NCI-H2196 treated with DMSO at 0.1 percent for 48 hours (cell line): ENCODE results near the gene TMEM132D.

Experiments
- DNase-seq: peaks from one replicate; lab custom pipeline; 2025; ENCODE audit not compliant: unreplicated experiment; lab: John Stamatoyannopoulos, UW

TMEM132D gene

GRCh38 chr12:129276361-129277060, 627.3 kb downstream of the TMEM132D start:
- DNase-seq, result no peak

- no peak for DNase-seq
Observed at GRCh38 chr12:129269756-129270495, 633.9 kb downstream of the TMEM132D start.

- DNase-seq, result no peak
Observed at GRCh38 chr12:129258781-129259318, 645.0 kb downstream of the TMEM132D start.

- DNase-seq, result no peak
Observed at GRCh38 chr12:129257524-129257923, 646.3 kb downstream of the TMEM132D start.

- DNase-seq, result no peak
Observed at GRCh38 chr12:129246630-129247029, 657.2 kb downstream of the TMEM132D start.

GRCh38 chr12:129245769-129246168, 658.1 kb downstream of the TMEM132D start:
- DNase-seq, result no peak

GRCh38 chr12:129241852-129242251, 662.0 kb downstream of the TMEM132D start:
- DNase-seq, result no peak

GRCh38 chr12:129237881-129238280, 665.9 kb downstream of the TMEM132D start:
- DNase-seq, result no peak

GRCh38 chr12:129234209-129234608, 669.6 kb downstream of the TMEM132D start:
- no peak for DNase-seq

GRCh38 chr12:129231491-129231890, 672.3 kb downstream of the TMEM132D start:
- DNase-seq, result no peak

GRCh38 chr12:129230995-129231394, 672.8 kb downstream of the TMEM132D start:
- no peak for DNase-seq

- no peak for DNase-seq
Observed at GRCh38 chr12:129226851-129227250, 677.0 kb downstream of the TMEM132D start.

GRCh38 chr12:129226005-129226404, 677.8 kb downstream of the TMEM132D start:
- no peak for DNase-seq

- DNase-seq, result no peak
Observed at GRCh38 chr12:129215556-129215955, 688.3 kb downstream of the TMEM132D start.

- no peak for DNase-seq
Observed at GRCh38 chr12:129213551-129213950, 690.3 kb downstream of the TMEM132D start.

GRCh38 chr12:129211862-129212630, 691.8 kb downstream of the TMEM132D start:
- no peak for DNase-seq

- no peak for DNase-seq
Observed at GRCh38 chr12:129208566-129208965, 695.3 kb downstream of the TMEM132D start.

- no peak for DNase-seq
Observed at GRCh38 chr12:129207084-129207483, 696.7 kb downstream of the TMEM132D start.

GRCh38 chr12:129203456-129203855, 700.4 kb downstream of the TMEM132D start:
- DNase-seq, result no peak

- DNase-seq, result no peak
Observed at GRCh38 chr12:129202109-129202814, 701.6 kb downstream of the TMEM132D start.

- DNase-seq, result no peak
Observed at GRCh38 chr12:129201029-129201428, 702.8 kb downstream of the TMEM132D start.
